ENCODE measurements around the gene CCDC149.

- TF ChIP-seq, protein P1, sequence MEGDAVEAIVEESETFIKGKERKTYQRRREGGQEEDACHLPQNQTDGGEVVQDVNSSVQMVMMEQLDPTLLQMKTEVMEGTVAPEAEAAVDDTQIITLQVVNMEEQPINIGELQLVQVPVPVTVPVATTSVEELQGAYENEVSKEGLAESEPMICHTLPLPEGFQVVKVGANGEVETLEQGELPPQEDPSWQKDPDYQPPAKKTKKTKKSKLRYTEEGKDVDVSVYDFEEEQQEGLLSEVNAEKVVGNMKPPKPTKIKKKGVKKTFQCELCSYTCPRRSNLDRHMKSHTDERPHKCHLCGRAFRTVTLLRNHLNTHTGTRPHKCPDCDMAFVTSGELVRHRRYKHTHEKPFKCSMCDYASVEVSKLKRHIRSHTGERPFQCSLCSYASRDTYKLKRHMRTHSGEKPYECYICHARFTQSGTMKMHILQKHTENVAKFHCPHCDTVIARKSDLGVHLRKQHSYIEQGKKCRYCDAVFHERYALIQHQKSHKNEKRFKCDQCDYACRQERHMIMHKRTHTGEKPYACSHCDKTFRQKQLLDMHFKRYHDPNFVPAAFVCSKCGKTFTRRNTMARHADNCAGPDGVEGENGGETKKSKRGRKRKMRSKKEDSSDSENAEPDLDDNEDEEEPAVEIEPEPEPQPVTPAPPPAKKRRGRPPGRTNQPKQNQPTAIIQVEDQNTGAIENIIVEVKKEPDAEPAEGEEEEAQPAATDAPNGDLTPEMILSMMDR (conservative IDR thresholded peaks at IDR 0.05; ENCODE audit: low read depth, low read length) = no peak
- no peak for TF ChIP-seq EZH2phosphoT487 (IDR thresholded peaks at IDR 0.05; ENCODE audit: borderline replicate concordance, low read length)
Measured at GRCh38 chr4:24889991-24890390, 22.9 kb downstream of the CCDC149 start.
